Panc1 (cell line): ENCODE measurements around the gene EVI5. TPM values are rescaled to one million over a fixed set of nuclear protein-coding genes. Genes with fewer than 3 reads are reported as not detected.

ENCODE experiments used
- ATAC-seq: fragments of 200-7000 bp; cut with Tn5 transposase; 2 replicates; pipeline ENCODE4 v1.9.1; 2020; ENCODE audit warnings: mild to moderate bottlenecking, moderate library complexity
- BruUV-seq: library from RNA; stranded (reverse); fragments of 400-500 nt; replicated peaks from 2 replicates; lab custom pipeline; 2021; lab: Mats Ljungman, UMichigan
- CTCF ChIA-PET: fragments of 300-600 bp; sonication (Branson Sonifier 250); formaldehyde crosslinking; loops from one replicate; lab custom pipeline; 2022; ENCODE audit warnings: antibody characterized with exemption; lab: Charles Lee
- POLR2A ChIA-PET: fragments of 300-600 bp; sonication (Branson Sonifier 250); formaldehyde crosslinking; loops from one replicate; lab custom pipeline; 2022; ENCODE audit warnings: antibody characterized with exemption; lab: Charles Lee
- DNase-seq: peaks from one replicate; pipeline ENCODE4 v3.0.0-alpha.2; 2010; ENCODE audit warnings: low read depth, low spot score
- H3K27ac ChIP-seq: 2 replicates; pipeline ENCODE4 v1.5.1; 2011; ENCODE audit warnings: mild to moderate bottlenecking, low read length, inconsistent platforms
- H3K27me3 ChIP-seq: fragments of 200-500 bp; sonication (Bioruptor generic); 2 replicates; pipeline ENCODE4 v1.6.0; 2014; ENCODE audit warnings: low read length, inconsistent platforms; ENCODE audit not compliant: control insufficient read depth, insufficient read depth
- H3K36me3 ChIP-seq: fragments of 200-500 bp; sonication (Bioruptor generic); 2 replicates; pipeline ENCODE4 v1.5.1; 2014; ENCODE audit warnings: inconsistent platforms, mild to moderate bottlenecking, low read length, moderate library complexity; ENCODE audit not compliant: control insufficient read depth, insufficient read depth
- H3K4me1 ChIP-seq: 2 replicates; pipeline ENCODE4 v1.5.1; 2011; ENCODE audit warnings: inconsistent platforms, mild to moderate bottlenecking, low read length, moderate library complexity; ENCODE audit not compliant: control insufficient read depth, insufficient read depth
- H3K4me3 ChIP-seq, 2 experiments: 2 replicates each; pipeline ENCODE4 v1.5.1; 2011 to 2012; ENCODE audit warnings: low read depth in 2 of 2, low read length in 2 of 2, mild to moderate bottlenecking in 2 of 2, inconsistent platforms in 1 of 2, moderate library complexity in 1 of 2
- H3K9me3 ChIP-seq: fragments of 200-500 bp; sonication (Bioruptor generic); 2 replicates; pipeline ENCODE4 v1.5.1; 2014; ENCODE audit warnings: low read depth, mild to moderate bottlenecking, inconsistent platforms, low read length, moderate library complexity; ENCODE audit not compliant: control insufficient read depth, insufficient read depth
- CTCF ChIP-seq: fragments of 450-650 bp; IDR thresholded peaks from 2 replicates; pipeline ENCODE4 v1.5.1; 2017; ENCODE audit warnings: mild to moderate bottlenecking
- POLR2AphosphoS5 ChIP-seq: IDR thresholded peaks from 2 replicates; pipeline ENCODE4 v1.6.1; 2012; ENCODE audit warnings: mild to moderate bottlenecking, low read depth, low read length, moderate library complexity
- REST ChIP-seq, 2 experiments: IDR thresholded peaks; 2 replicates each; pipeline ENCODE4 v1.6.1; 2011 to 2012; ENCODE audit warnings: low read depth in 2 of 2, control low read depth in 1 of 2, low read length in 1 of 2, mild to moderate bottlenecking in 1 of 2, moderate library complexity in 1 of 2; ENCODE audit not compliant: insufficient read depth in 1 of 2
- SIN3A ChIP-seq: IDR thresholded peaks from 2 replicates; pipeline ENCODE4 v1.6.1; 2012; ENCODE audit warnings: low read depth, mild to moderate bottlenecking, low read length, moderate library complexity, borderline replicate concordance; ENCODE audit not compliant: insufficient read depth
- TCF7L2 ChIP-seq: IDR thresholded peaks from 2 replicates; pipeline ENCODE4 v1.6.1; 2011; ENCODE audit warnings: mild to moderate bottlenecking, low read depth, low read length, inconsistent platforms
- in situ Hi-C: cut with HindIII; loops from 2 replicates; pipeline ENCODE4 v1.10.0; 2016; ENCODE audit warnings: low sequenced_read_pairs, low pct_unique_long_range_greater_than_20kb
- intact Hi-C: fragments of 100-400 bp; cut with micrococcal nuclease; formaldehyde crosslinking; loops from one replicate; pipeline ENCODE4 v1.10.0; 2022; ENCODE audit not compliant: unreplicated experiment
- total RNA-seq: library from RNA; stranded (reverse); gene quantifications from one replicate; pipeline ENCODE4 v1.2.1, GENCODE V29; 2021; ENCODE audit not compliant: unreplicated experiment

Gene EVI5
- total RNA-seq, 1 experiment from 2014 or later: 21.2 TPM

GRCh38 chr1:92470216-92470615 is 314.7 kb downstream of the EVI5 start:
- no peak for TF ChIP-seq POLR2AphosphoS5
- no peak for TF ChIP-seq REST (IDR thresholded peaks at IDR 0.05; ENCODE audit: insufficient read depth in 1 of 2, low read depth in 2 of 2, low read length in 1 of 2)
- TF ChIP-seq CTCF: no peak
- no peak for TF ChIP-seq SIN3A
- no peak for TF ChIP-seq TCF7L2
- Histone ChIP-seq H3K4me3 (no peak overlapping the region), H3K36me3 (no peaks in the 10 kb centered on the region), H3K27me3 (no peaks in the 10 kb centered on the region), H3K4me1 (no peaks in the 10 kb centered on the region), H3K9me3 (no peaks in the 10 kb centered on the region), H3K27ac (no peak overlapping the region)
- ATAC-seq (no peak), DNase-seq (no peak)
- ChIA-PET POLR2A (no interaction called here), CTCF (no interaction called here)
- no TSS peak for BruUV-seq
- intact Hi-C loops (no loop called here), in situ Hi-C loops (no loop called here)

GRCh38 chr1:92466683-92467352 is 318.1 kb downstream of the EVI5 start:
- H3K4me1 ChIP-seq: no peaks in the 10 kb centered on the region
- no TSS peak for BruUV-seq
- ChIA-PET POLR2A (no interaction called here), CTCF (no interaction called here)
- intact Hi-C loops: no loop called here
- no peak for DNase-seq
- in situ Hi-C loops: no loop called here
- no peaks in the 10 kb centered on the region for H3K36me3 ChIP-seq
- H3K4me3 ChIP-seq: no peak overlapping the region
- TF ChIP-seq CTCF (no peak), SIN3A (no peak), TCF7L2 (no peak), POLR2AphosphoS5 (no peak), REST (IDR thresholded peaks at IDR 0.05; ENCODE audit: insufficient read depth in 1 of 2, low read depth in 2 of 2, low read length in 1 of 2) (no peak)
- no peaks in the 10 kb centered on the region for H3K9me3 ChIP-seq
- no peak for ATAC-seq
- H3K27me3 ChIP-seq: no peaks in the 10 kb centered on the region
- H3K27ac ChIP-seq: no peak overlapping the region
